Rectal smooth muscle tissue (tissue), 1 donor: ENCODE data around the gene TIMELESS.

Source experiments
- H3K27ac ChIP-seq: one replicate; pipeline ENCODE4 v1.7.0; 2013; ENCODE audit warnings: low read depth, low read length, inconsistent platforms
- H3K27me3 ChIP-seq: one replicate; pipeline ENCODE4 v1.7.0; 2013; ENCODE audit warnings: low read length; ENCODE audit not compliant: control insufficient read depth, insufficient read depth
- H3K36me3 ChIP-seq: one replicate; pipeline ENCODE4 v1.7.0; 2013; ENCODE audit warnings: low read length; ENCODE audit not compliant: control insufficient read depth, insufficient read depth
- H3K4me1 ChIP-seq: one replicate; pipeline ENCODE4 v1.7.0; 2013; ENCODE audit warnings: low read length; ENCODE audit not compliant: control insufficient read depth, insufficient read depth
- H3K4me3 ChIP-seq: one replicate; pipeline ENCODE4 v1.7.0; 2013; ENCODE audit warnings: low read length
- H3K9ac ChIP-seq: one replicate; pipeline ENCODE4 v1.7.0; 2013; ENCODE audit warnings: low read length

Gene TIMELESS

GRCh38 chr12:56484566-56484965, 35.3 kb upstream of the TIMELESS start:
- Histone ChIP-seq H3K36me3 (no peaks in the 10 kb centered on the region), H3K27me3 (no peaks in the 10 kb centered on the region), H3K27ac (no peak overlapping the region), H3K4me3 (no peak overlapping the region), H3K4me1 (peaks cover 2% of the 10 kb centered on the region), H3K9ac (no peak overlapping the region)

GRCh38 chr12:56479625-56480024, 30.4 kb upstream of the TIMELESS start:
- Histone ChIP-seq H3K27me3 (no peaks in the 10 kb centered on the region), H3K4me1 (no peaks in the 10 kb centered on the region), H3K4me3 (no peak overlapping the region), H3K9ac (no peak overlapping the region), H3K27ac (no peak overlapping the region), H3K36me3 (peaks cover 4% of the 10 kb centered on the region)

GRCh38 chr12:56477521-56478225, 28.4 kb upstream of the TIMELESS start:
- Histone ChIP-seq H3K27me3 (no peaks in the 10 kb centered on the region), H3K27ac (no peak overlapping the region), H3K4me1 (no peaks in the 10 kb centered on the region), H3K4me3 (no peak overlapping the region), H3K9ac (no peak overlapping the region), H3K36me3 (peaks cover 4% of the 10 kb centered on the region)

DNA sequence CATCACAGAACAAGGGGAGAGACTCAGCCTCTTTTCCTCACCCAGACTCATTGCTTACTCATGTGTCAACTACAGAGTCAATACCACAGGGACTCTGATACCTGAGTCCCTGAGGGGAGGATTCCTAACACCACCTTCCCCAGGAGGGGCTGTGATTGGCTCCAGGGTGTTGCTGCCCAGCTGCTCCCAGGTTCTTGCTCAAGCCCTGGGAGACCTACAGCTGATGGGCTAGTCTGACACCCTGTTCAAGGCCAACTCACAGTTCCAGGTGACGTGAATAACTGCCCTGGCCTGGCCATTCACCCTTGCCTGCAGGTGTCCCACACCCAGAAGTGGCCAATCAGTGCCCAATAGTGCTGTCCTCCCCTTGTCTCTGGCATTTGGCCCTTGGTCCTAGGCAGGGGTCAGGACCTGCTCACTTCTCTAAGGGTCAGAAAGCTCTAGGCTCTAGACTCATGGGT, 27.8 kb upstream of the TIMELESS start:
- Histone ChIP-seq H3K27me3 (no peaks in the 10 kb centered on the region), H3K4me1 (no peaks in the 10 kb centered on the region), H3K27ac (no peak overlapping the region), H3K36me3 (peaks cover 4% of the 10 kb centered on the region), H3K4me3 (no peak overlapping the region), H3K9ac (no peak overlapping the region)

GRCh38 chr12:56476143-56476542, 26.9 kb upstream of the TIMELESS start:
- H3K4me1 ChIP-seq: no peaks in the 10 kb centered on the region

DNA sequence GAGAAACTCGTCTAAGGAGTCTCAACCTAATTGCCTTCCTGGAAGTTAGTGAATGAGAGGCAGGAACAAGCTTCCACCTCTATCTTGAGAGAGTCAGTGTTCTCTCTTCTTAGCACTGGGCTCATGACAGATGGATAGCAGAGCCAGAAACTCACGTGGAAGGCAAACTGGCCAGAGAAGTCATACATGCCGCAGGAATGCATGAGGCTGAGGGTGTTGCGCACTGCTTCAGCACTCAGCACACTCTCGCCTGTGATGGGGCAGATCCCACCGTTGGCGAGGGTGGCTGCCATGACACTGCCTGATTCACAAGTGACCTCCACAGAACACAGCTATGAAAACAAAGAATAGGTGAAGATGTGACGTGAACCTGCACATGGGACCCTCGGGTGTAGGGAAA, 25.2 kb upstream of the TIMELESS start:
- H3K4me3 ChIP-seq: no peak overlapping the region
- H3K27me3 ChIP-seq: no peaks in the 10 kb centered on the region
- H3K36me3 ChIP-seq: peaks cover 4% of the 10 kb centered on the region
- H3K4me1 ChIP-seq: no peaks in the 10 kb centered on the region
- no peak overlapping the region for H3K27ac ChIP-seq
- no peak overlapping the region for H3K9ac ChIP-seq

More at GRCh38 chr12:56476143-56476542, 26.9 kb upstream of the TIMELESS start:
- H3K27me3 ChIP-seq: no peaks in the 10 kb centered on the region
- no peak overlapping the region for H3K27ac ChIP-seq
- no peak overlapping the region for H3K4me3 ChIP-seq
- H3K36me3 ChIP-seq: peaks cover 4% of the 10 kb centered on the region
- H3K9ac ChIP-seq: no peak overlapping the region

GRCh38 chr12:56469007-56469930, 20.0 kb upstream of the TIMELESS start:
- Histone ChIP-seq H3K36me3 (no peaks in the 10 kb centered on the region), H3K9ac (peak overlapping the region; percentile 97), H3K4me1 (no peaks in the 10 kb centered on the region), H3K27ac (peak overlapping the region; percentile 88), H3K27me3 (no peaks in the 10 kb centered on the region), H3K4me3 (peak overlapping the region; percentile 100)

DNA sequence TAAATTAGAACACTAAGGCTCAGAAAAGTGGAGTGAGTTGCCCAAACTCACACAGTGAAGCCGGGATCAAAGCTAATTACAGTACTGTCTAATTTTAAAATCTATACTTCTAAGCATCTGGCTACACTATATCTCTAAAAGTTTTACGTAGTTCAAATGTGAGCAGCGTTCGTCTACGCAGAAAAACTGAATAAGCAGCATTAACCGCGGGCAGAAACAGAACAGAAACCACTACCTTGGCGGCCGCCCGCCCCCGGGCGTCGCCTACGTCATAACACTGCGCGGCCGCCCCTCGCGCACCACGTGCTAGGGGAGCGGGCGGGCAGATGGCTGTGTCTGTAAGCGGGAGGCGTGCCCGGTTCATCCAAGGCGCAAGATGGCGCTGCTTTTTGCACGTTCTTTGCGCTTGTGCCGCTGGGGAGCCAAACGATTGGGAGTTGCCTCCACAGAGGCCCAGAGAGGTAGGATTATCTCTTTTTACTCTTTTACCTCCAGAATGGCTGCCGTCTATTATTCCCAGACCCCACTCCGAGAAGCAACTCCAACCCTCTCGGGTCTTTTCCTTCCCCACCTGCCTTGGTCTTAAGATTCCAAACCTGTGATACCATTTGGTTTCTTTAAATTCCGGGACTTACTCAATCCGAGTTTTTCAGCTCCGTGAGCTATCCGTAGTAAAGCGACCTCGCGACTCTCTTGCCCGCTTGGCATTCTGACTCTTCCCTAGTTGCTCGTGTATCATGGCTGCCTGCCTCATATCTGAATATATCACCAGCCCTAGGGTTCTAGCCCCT, 19.2 kb upstream of the TIMELESS start, which contains the start of gene SPRYD4:
Gene SPRYD4 (plus strand): TSS at position 363 of the 791 bp plus-strand sequence. CDS start 14 bp downstream, at position 377.
- peak within 1 kb of the TSS; percentile 97 for H3K9ac ChIP-seq
- H3K27ac ChIP-seq: peak within 1 kb of the TSS; percentile 88
- H3K36me3 ChIP-seq: no peaks in the 10 kb centered on the region
- peak within 1 kb of the TSS; percentile 100 for H3K4me3 ChIP-seq
- no peaks in the 10 kb centered on the region for H3K27me3 ChIP-seq
- peaks cover 2% of the 10 kb centered on the region for H3K4me1 ChIP-seq

DNA sequence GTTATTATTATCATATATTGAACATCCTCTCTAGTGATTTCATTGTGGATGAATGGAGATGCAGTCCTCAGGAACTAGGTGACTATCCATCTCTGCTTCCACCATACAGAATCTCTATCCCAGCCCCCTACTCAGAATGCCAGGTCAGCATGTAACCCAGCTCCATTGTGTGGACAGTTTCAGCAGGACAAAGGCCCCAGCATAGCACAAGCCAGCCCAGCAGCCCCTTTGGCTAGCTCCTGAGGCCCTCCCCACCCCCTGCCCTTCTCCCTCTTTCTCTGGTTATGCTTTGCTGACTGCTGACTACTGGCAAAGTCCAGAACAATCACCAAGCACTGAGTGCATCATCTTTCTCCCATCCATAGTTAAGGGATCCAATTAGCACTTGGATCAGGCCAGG, 13.3 kb upstream of the TIMELESS start:
- H3K4me3 ChIP-seq: no peak overlapping the region
- peaks cover 2% of the 10 kb centered on the region for H3K4me1 ChIP-seq
- H3K27ac ChIP-seq: no peak overlapping the region
- no peak overlapping the region for H3K9ac ChIP-seq
- no peaks in the 10 kb centered on the region for H3K36me3 ChIP-seq
- H3K27me3 ChIP-seq: no peaks in the 10 kb centered on the region

GRCh38 chr12:56461235-56462159, 12.3 kb upstream of the TIMELESS start:
- Histone ChIP-seq H3K4me3 (no peak overlapping the region), H3K27ac (no peak overlapping the region), H3K4me1 (peaks cover 2% of the 10 kb centered on the region), H3K36me3 (no peaks in the 10 kb centered on the region), H3K9ac (no peak overlapping the region), H3K27me3 (no peaks in the 10 kb centered on the region)

- Histone ChIP-seq H3K4me3 (no peak overlapping the region), H3K4me1 (no peaks in the 10 kb centered on the region), H3K27ac (no peak overlapping the region), H3K27me3 (no peaks in the 10 kb centered on the region), H3K9ac (no peak overlapping the region), H3K36me3 (no peaks in the 10 kb centered on the region)
These were observed 8.6 kb upstream of the TIMELESS start for GRCh38 chr12:56457817-56458216.
